K562 (cell line): ENCODE data around the gene NAPEPLD. TPM values are rescaled to one million over a fixed set of nuclear protein-coding genes. Genes with fewer than 3 reads are reported as not detected.

Experiments used
- BMI1 ChIP-seq: fragments of 150-350 bp; IDR thresholded peaks from 2 replicates; pipeline ENCODE4 v1.6.1; 2014; ENCODE audit warnings: low read length
- FUS ChIP-seq: fragments of 200-400 bp; formaldehyde crosslinking; optimal IDR thresholded peaks from 2 replicates; pipeline ENCODE3; 2017; ENCODE audit warnings: low read depth, low read length
- GATAD2A ChIP-seq: fragments of 450-650 bp; IDR thresholded peaks from 2 replicates; pipeline ENCODE4 v1.6.1; 2017
- MYBL2 ChIP-seq, 2 experiments: fragments of 450-650 bp in 1 of 2; sonication (generic) in 1 of 2; formaldehyde crosslinking in 1 of 2; IDR thresholded peaks; 2 replicates each; pipeline versions ENCODE4 v1.6.1 to v1.8.1; 2017 to 2022; ENCODE audit warnings: borderline replicate concordance in 1 of 2, inconsistent platforms in 1 of 2, low read depth in 1 of 2, mild to moderate bottlenecking in 1 of 2, missing genetic modification reagents in 1 of 2, moderate library complexity in 1 of 2
- NKRF ChIP-seq: fragments of 450-650 bp; IDR thresholded peaks from 2 replicates; pipeline ENCODE4 v1.6.1; 2016; ENCODE audit warnings: borderline replicate concordance
- NR4A1 ChIP-seq, 2 experiments: fragments of 250-450 bp in 1 of 2; fragments of 450-650 bp in 1 of 2; sonication (Bioruptor Pico) in 1 of 2; IDR thresholded peaks; 2 replicates each; pipeline versions ENCODE4 v1.4.0 to v1.6.1; 2016 to 2020; ENCODE audit warnings: mild to moderate bottlenecking in 2 of 2, missing compliant biosample characterization in 1 of 2, missing genetic modification characterization in 1 of 2, moderate library complexity in 1 of 2
- TRIM28 ChIP-seq: fragments of 450-650 bp; IDR thresholded peaks from 2 replicates; pipeline ENCODE4 v1.6.1; 2017
- ZBTB1 ChIP-seq: sonication (generic); formaldehyde crosslinking; IDR thresholded peaks from 2 replicates; pipeline ENCODE4 v1.8.1; 2023; ENCODE audit warnings: missing genetic modification reagents, low read depth, mild to moderate bottlenecking, borderline replicate concordance
- ZNF263 ChIP-seq: sonication (generic); formaldehyde crosslinking; IDR thresholded peaks from 2 replicates; pipeline ENCODE4 v1.8.0; 2022; ENCODE audit warnings: mild to moderate bottlenecking, missing genetic modification reagents, borderline replicate concordance
- ZNF589 ChIP-seq: fragments of 200-800 bp; sonication (Bioruptor generic); IDR thresholded peaks from 2 replicates; pipeline ENCODE4 v1.6.1; 2016; ENCODE audit warnings: low read depth, missing genetic modification characterization, missing compliant biosample characterization
- ZNF655 ChIP-seq: fragments of 250-450 bp; sonication (Bioruptor Pico); IDR thresholded peaks from 2 replicates; pipeline ENCODE4 v1.5.0; 2021
- polyA plus RNA-seq, 8 experiments: library from polyadenylated mRNA; depleted of rRNA in 4 of 8; stranded (reverse) in 5 of 8; unstranded in 3 of 8; fragments of >200 nt; fragmentation: Nextera tagmentation in 2 of 8; fragmentation: Illumina TruSeq in 1 of 8; extraction: Ambion mirVana in 2 of 8; extraction: Trizol in 1 of 8; gene quantifications; 2 replicates each; pipeline versions ENCODE4 v1.2.1 to v1.2.3, GENCODE V29; 2011 to 2014; ENCODE audit warnings: inconsistent platforms in 1 of 8, missing spikeins in 1 of 8
- total RNA-seq, 7 experiments: library from RNA; depleted of rRNA in 6 of 7; stranded (reverse); fragments of >200 nt in 6 of 7; fragmentation: Illumina TruSeq in 2 of 7; extraction: Trizol in 2 of 7; gene quantifications; 2 replicates each; pipeline versions ENCODE4 v1.2.1 to v1.2.3, GENCODE V29; 2011 to 2021; ENCODE audit warnings: low replicate concordance in 1 of 7
- TF ChIP-seq, protein P1 (sequence below): fragments of 250-450 bp; sonication (Bioruptor Pico); IDR thresholded peaks from 2 replicates; pipeline ENCODE4 v1.9.0; 2021; ENCODE audit warnings: mild to moderate bottlenecking
- TF ChIP-seq, protein P2 (sequence below): IDR thresholded peaks from 2 replicates; pipeline ENCODE4 v1.6.1; 2011; ENCODE audit warnings: borderline replicate concordance, low read depth, mild to moderate bottlenecking, moderate library complexity, low read length; ENCODE audit not compliant: insufficient read depth, poor library complexity, severe bottlenecking
- TF ChIP-seq, protein P3 (sequence below): IDR thresholded peaks from 3 replicates; pipeline ENCODE4 v1.6.1; 2011; ENCODE audit warnings: borderline replicate concordance, mild to moderate bottlenecking; ENCODE audit not compliant: insufficient read length, insufficient read depth

NAPEPLD gene
- total and polyA plus RNA-seq, 9 of the 15 experiments (the other 6 are each of a cell fraction or from before 2014, with no cell fraction given) = 3.2 to 11.0 (median 7.5) TPM

- TF ChIP-seq, protein P1, sequence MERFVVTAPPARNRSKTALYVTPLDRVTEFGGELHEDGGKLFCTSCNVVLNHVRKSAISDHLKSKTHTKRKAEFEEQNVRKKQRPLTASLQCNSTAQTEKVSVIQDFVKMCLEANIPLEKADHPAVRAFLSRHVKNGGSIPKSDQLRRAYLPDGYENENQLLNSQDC (CRISPR knock-in tag) = 0 out of 2 replicates have a peak, but pooled peaks have one; percentile 38
- 0 out of 2 replicates have a peak, but pooled peaks have one; percentile 2 for TF ChIP-seq ZNF263
- TF ChIP-seq GATAD2A = no peak
- TF ChIP-seq, protein P2, sequence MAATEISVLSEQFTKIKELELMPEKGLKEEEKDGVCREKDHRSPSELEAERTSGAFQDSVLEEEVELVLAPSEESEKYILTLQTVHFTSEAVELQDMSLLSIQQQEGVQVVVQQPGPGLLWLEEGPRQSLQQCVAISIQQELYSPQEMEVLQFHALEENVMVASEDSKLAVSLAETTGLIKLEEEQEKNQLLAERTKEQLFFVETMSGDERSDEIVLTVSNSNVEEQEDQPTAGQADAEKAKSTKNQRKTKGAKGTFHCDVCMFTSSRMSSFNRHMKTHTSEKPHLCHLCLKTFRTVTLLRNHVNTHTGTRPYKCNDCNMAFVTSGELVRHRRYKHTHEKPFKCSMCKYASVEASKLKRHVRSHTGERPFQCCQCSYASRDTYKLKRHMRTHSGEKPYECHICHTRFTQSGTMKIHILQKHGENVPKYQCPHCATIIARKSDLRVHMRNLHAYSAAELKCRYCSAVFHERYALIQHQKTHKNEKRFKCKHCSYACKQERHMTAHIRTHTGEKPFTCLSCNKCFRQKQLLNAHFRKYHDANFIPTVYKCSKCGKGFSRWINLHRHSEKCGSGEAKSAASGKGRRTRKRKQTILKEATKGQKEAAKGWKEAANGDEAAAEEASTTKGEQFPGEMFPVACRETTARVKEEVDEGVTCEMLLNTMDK = peak; percentile 8
- TF ChIP-seq, protein P3, sequence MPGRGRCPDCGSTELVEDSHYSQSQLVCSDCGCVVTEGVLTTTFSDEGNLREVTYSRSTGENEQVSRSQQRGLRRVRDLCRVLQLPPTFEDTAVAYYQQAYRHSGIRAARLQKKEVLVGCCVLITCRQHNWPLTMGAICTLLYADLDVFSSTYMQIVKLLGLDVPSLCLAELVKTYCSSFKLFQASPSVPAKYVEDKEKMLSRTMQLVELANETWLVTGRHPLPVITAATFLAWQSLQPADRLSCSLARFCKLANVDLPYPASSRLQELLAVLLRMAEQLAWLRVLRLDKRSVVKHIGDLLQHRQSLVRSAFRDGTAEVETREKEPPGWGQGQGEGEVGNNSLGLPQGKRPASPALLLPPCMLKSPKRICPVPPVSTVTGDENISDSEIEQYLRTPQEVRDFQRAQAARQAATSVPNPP = no peak
- peak; percentile 98 for TF ChIP-seq ZNF589 (CRISPR knock-in tag)
- no peak for TF ChIP-seq ZNF655 (CRISPR knock-in tag)
- TF ChIP-seq TRIM28 = no peak
- TF ChIP-seq NKRF = peak; percentile 37; the same call in 1 of the 2 replicates
- peak; percentile 65 for TF ChIP-seq MYBL2 (IDR thresholded peaks at IDR 0.05; ENCODE audit: low read depth)
- no peak for TF ChIP-seq MYBL2 (CRISPR knock-in tag; IDR thresholded peaks at IDR 0.05; ENCODE audit: borderline replicate concordance)
- TF ChIP-seq ZBTB1 (CRISPR knock-in tag) = peak; percentile 76
- peak; percentile 94 for TF ChIP-seq NR4A1 (CRISPR knock-in tag; IDR thresholded peaks at IDR 0.05)
- peak; percentile 96 for TF ChIP-seq NR4A1 (tag; IDR thresholded peaks at IDR 0.05)
- TF ChIP-seq FUS = no peak
- TF ChIP-seq BMI1 = no peak
- TF ChIP-seq, all 486 proteins: peak for 255
Measured at GRCh38 chr7:103148994-103149807, at the start of gene NAPEPLD (continued).
